Gastroesophageal sphincter (tissue), 4 donors: Measurements from ENCODE around the gene C14orf180. TPM values are rescaled to one million over a fixed set of nuclear protein-coding genes. Genes with fewer than 3 reads are reported as not detected.

ENCODE experiments used
- ATAC-seq: fragments of 150-250 bp; one replicate; pipeline ENCODE4 v1.9.1; 2016; ENCODE audit warnings: mild to moderate bottlenecking, moderate library complexity
- H3K27ac ChIP-seq, 4 donors: fragments of 200-600 bp; sonication (generic) in 3 of 4; 1 replicate in 3 of 4; 2 replicates in 1 of 4; pipeline ENCODE4 v1.5.1; 2016 to 2019
- H3K27me3 ChIP-seq: fragments of 200-600 bp; sonication (generic); one replicate; pipeline ENCODE4 v1.5.1; 2019
- H3K36me3 ChIP-seq, 2 donors: fragments of 200-600 bp; sonication (generic); one replicate each; pipeline ENCODE4 v1.5.1; 2019; ENCODE audit warnings: control low read depth in 1 of 2
- H3K4me1 ChIP-seq, 3 donors: fragments of 200-600 bp; sonication (generic); 1 replicate in 2 of 3; 2 replicates in 1 of 3; pipeline ENCODE4 v1.5.1; 2016 to 2019; ENCODE audit warnings: control low read depth in 2 of 3
- H3K4me3 ChIP-seq, 2 donors: fragments of 200-600 bp; sonication (generic); one replicate each; pipeline ENCODE4 v1.5.1; 2019; ENCODE audit warnings: mild to moderate bottlenecking in 1 of 2, moderate library complexity in 1 of 2
- H3K9me3 ChIP-seq, 3 donors: fragments of 200-600 bp; sonication (generic); one replicate each; pipeline ENCODE4 v1.5.1; 2017 to 2019; ENCODE audit warnings: control low read depth in 2 of 3
- EP300 ChIP-seq: sonication (generic); formaldehyde crosslinking; IDR thresholded peaks from one replicate; pipeline ENCODE4 v1.6.1; 2017; ENCODE audit warnings: antibody characterized with exemption, mild to moderate bottlenecking
- POLR2A ChIP-seq, 2 donors: fragments of 450-650 bp; IDR thresholded peaks; one replicate each; pipeline ENCODE4 v1.6.1; 2017; ENCODE audit warnings: antibody characterized with exemption in 2 of 2, mild to moderate bottlenecking in 2 of 2, moderate library complexity in 1 of 2
- POLR2AphosphoS5 ChIP-seq: sonication (generic); formaldehyde crosslinking; IDR thresholded peaks from one replicate; pipeline ENCODE4 v1.6.1; 2017; ENCODE audit warnings: antibody characterized with exemption
- WGBS, 2 donors: methylation state at CpG; one replicate each; pipeline ENCODE4 v1.1.5; 2018; ENCODE audit warnings: low coverage in 1 of 2; 5-methylcytosine and 5-hydroxymethylcytosine counted together
- total RNA-seq, 4 donors: library from RNA; depleted of rRNA; stranded (reverse); fragments of >200 nt; gene quantifications; one replicate each; pipeline ENCODE4 v1.1.0, GENCODE V29; 2016
- TF ChIP-seq, protein P1 (sequence below), 4 experiments: fragments of 200-600 bp in 2 of 4; fragments of 450-650 bp in 2 of 4; sonication (generic) in 1 of 4; IDR thresholded peaks; one replicate each; pipeline ENCODE4 v1.5.1; 2017 to 2019; ENCODE audit warnings: antibody characterized with exemption in 4 of 4, mild to moderate bottlenecking in 2 of 4, moderate library complexity in 2 of 4

Gene C14orf180
- total RNA-seq, 4 donors from 2014 or later = 0.54 to 0.78 TPM; not detected in 2

DNA sequence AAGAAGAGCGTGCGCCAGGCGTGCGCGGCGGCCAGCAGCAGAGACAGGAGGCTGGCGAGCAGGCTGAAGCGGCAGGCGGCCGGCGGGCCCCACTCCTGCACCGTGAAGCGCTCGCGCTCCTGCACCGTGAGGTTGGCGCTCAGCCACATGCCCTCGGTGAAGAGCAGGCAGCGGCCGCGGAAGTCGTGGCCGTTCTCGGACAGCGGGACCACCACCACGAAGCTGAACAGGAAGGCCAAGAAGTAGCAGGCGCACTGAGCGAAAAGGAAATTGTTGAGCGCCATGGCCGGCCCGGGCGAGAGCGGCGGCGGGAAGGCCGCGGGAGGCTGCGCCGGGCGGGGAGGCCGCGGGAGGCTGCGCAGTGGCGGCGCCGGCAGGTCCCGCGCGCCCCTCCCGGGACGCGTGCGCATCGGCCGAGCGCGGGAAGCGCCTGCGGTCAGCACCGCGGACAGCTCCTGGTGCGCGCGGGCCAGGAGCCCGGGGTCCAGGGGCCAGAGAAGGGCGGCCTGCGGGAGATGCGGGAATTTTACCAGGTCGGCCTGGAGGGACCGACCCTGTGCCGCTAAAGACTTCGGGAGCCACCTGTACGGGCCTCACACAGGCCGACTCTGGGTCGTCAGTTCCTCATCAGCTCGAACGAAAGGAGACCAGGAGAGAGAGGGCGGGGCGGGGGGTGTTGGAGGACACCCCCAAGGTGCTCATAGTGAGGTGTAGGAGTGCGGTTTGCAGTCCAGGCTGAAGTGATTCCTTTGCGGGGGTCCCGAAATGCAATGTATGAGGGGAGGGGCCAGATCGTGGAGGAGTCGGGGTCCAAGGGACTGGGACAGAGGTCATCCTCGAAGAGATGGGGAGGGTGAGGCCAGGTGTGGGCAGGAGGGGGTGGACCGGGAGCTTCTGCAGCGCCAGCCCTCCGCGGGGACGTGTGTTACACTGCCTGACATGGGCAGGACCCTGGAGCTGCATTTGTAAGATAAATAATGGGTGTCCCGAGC, 25.2 kb downstream of the C14orf180 start, which contains the start of gene TMEM179:
Gene TMEM179 (minus strand): TSS at position 315 of the 992 bp plus-strand sequence. CDS start 31 bp downstream, at position 284.
- H3K27ac ChIP-seq = no peak within 1 kb of the TSS
- H3K9me3 ChIP-seq = no peaks in the 10 kb centered on the region
- peak within 1 kb of the TSS in 1 of 2 donors; percentile 37 for H3K4me3 ChIP-seq
- H3K27me3 ChIP-seq = peaks cover 96% of the 10 kb centered on the region
- ATAC-seq = peak; percentile 29
- no peaks in the 10 kb centered on the region for H3K36me3 ChIP-seq
- TF ChIP-seq POLR2AphosphoS5 = no peak
- TF ChIP-seq, protein P1, sequence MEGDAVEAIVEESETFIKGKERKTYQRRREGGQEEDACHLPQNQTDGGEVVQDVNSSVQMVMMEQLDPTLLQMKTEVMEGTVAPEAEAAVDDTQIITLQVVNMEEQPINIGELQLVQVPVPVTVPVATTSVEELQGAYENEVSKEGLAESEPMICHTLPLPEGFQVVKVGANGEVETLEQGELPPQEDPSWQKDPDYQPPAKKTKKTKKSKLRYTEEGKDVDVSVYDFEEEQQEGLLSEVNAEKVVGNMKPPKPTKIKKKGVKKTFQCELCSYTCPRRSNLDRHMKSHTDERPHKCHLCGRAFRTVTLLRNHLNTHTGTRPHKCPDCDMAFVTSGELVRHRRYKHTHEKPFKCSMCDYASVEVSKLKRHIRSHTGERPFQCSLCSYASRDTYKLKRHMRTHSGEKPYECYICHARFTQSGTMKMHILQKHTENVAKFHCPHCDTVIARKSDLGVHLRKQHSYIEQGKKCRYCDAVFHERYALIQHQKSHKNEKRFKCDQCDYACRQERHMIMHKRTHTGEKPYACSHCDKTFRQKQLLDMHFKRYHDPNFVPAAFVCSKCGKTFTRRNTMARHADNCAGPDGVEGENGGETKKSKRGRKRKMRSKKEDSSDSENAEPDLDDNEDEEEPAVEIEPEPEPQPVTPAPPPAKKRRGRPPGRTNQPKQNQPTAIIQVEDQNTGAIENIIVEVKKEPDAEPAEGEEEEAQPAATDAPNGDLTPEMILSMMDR (IDR thresholded peaks at IDR 0.05) = no peak
- TF ChIP-seq POLR2A (IDR thresholded peaks at IDR 0.05) = no peak
- TF ChIP-seq EP300 = no peak
- WGBS, 2 donors = 22 to 33% methylated on average over 12 to 18 of the region's 91 CpGs
- peaks cover 0 to 14% (median 0%) of the 10 kb centered on the region in 3 donors for H3K4me1 ChIP-seq

DNA sequence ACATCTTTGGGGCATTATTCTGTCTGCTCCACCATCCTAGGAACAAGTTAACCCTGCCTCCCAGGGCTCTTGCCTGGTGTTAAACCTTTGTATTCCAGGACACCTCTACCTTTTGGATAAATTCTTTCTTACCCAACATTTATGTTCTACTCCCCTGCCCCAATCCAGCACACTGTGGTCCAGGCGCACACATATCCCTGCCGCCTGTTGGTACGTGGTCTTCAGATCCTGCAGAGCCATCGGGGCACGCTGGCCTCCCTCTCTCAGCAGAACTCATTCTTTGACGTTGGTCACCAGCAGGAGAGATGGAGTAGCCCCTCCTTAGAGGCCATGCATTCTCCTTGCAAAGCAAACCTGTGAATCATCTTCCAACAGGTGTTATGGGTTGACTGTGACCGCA, 30.1 kb downstream of the C14orf180 start:
- H3K36me3 ChIP-seq = no peaks in the 10 kb centered on the region
- H3K4me3 ChIP-seq = no peak overlapping the region
- H3K27ac ChIP-seq = no peak overlapping the region
- WGBS, 2 donors = 78 to 100% methylated on average over 1 to 6 of the region's 7 CpGs
- ATAC-seq = no peak
- peaks cover 0 to 5% (median 0%) of the 10 kb centered on the region in 3 donors for H3K4me1 ChIP-seq
- H3K27me3 ChIP-seq = peaks cover 78% of the 10 kb centered on the region
- no peaks in the 10 kb centered on the region for H3K9me3 ChIP-seq
- TF ChIP-seq, protein P1 (IDR thresholded peaks at IDR 0.05) = no peak
- no peak for TF ChIP-seq POLR2AphosphoS5
- no peak for TF ChIP-seq EP300
- TF ChIP-seq POLR2A (IDR thresholded peaks at IDR 0.05) = no peak

DNA sequence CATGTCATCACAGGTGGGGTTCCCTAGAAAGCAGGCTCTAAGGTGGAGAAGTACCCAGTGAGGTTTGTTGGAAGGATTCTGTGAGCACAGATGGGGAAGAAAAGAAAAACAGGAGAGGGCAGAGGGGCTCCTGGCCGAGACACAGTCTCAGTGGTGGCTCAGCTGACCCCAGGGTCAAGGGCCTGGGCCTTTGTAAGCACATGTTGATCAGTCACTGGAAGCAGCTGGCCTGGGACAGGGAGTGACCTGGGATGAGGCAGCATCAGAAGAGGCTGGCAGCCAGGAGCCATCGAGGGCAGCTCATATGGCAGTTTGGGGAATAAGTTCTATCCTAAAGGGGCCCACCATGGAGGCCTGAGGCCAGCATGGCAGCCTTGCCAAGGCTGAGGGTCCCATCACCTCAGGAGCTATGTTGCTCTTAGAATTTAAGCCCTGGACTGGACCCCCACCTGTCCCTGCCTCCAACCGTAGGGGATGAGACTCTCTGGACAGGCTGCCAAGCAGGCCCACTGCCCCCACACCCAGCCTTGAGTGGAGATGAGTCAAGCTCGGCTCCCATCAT, 31.3 kb downstream of the C14orf180 start:
- Histone ChIP-seq H3K36me3 (no peaks in the 10 kb centered on the region), H3K9me3 (no peaks in the 10 kb centered on the region), H3K4me1 (no peaks in the 10 kb centered on the region), H3K27ac (no peak overlapping the region), H3K4me3 (no peak overlapping the region), H3K27me3 (peaks cover 70% of the 10 kb centered on the region)
- TF ChIP-seq, protein P1 (IDR thresholded peaks at IDR 0.05) = no peak
- no peak for TF ChIP-seq POLR2A (IDR thresholded peaks at IDR 0.05)
- TF ChIP-seq EP300 = no peak
- TF ChIP-seq POLR2AphosphoS5 = no peak
- ATAC-seq = no peak
- 43 to 58% methylated on average over 1 to 2 of the region's 4 CpGs for WGBS, 2 donors

DNA sequence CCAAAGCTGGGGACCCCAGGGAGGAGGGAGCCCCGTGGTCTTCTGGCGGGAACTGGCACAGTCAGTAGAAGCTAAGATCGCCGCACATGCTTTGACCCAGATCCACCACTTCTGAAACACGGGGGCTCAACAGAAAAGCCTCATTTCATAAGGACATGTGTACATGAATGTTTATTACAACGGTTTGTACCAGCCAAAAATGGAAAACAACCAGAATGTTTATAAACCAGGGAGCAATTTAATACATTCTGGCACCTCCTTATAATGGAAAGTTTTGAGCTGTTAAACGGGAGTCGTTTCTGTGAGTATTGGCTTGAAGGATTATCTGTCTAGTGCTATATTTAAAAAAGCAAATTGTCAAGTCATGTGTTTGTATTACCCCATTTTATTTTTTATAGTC, 32.3 kb downstream of the C14orf180 start:
- H3K36me3 ChIP-seq = no peaks in the 10 kb centered on the region

More for the DNA sequence above, 32.3 kb downstream of the C14orf180 start:
- no peak for ATAC-seq
- Histone ChIP-seq H3K4me1 (no peaks in the 10 kb centered on the region), H3K9me3 (no peaks in the 10 kb centered on the region), H3K27ac (no peak overlapping the region), H3K4me3 (no peak overlapping the region), H3K27me3 (peaks cover 69% of the 10 kb centered on the region)
- WGBS, 2 donors = 12 to 55% methylated on average over 2 to 8 of the region's 8 CpGs
- no peak for TF ChIP-seq POLR2AphosphoS5
- TF ChIP-seq EP300 = no peak
- no peak for TF ChIP-seq POLR2A (IDR thresholded peaks at IDR 0.05)
- TF ChIP-seq, protein P1 (IDR thresholded peaks at IDR 0.05) = no peak
